H1 (cell line): Measurements from ENCODE around the gene IFNA14. TPM values are rescaled to one million over a fixed set of nuclear protein-coding genes. Genes with fewer than 3 reads are reported as not detected.

Source experiments
- CTCF ChIA-PET: fragments of 300-600 bp; sonication (Branson Sonifier 250); formaldehyde crosslinking; loops from one replicate; lab custom pipeline; 2021; ENCODE audit not compliant: partially characterized antibody; lab: Charles Lee
- POLR2A ChIA-PET: fragments of 300-600 bp; sonication (Branson Sonifier 250); formaldehyde crosslinking; loops from one replicate; lab custom pipeline; 2021; ENCODE audit warnings: inconsistent platforms; ENCODE audit not compliant: partially characterized antibody; lab: Charles Lee
- DNase-seq, 2 experiments: peaks; one replicate each; pipeline versions ENCODE4 v3.0.0 to v3.0.0-alpha.2; 2010 to 2022; ENCODE audit warnings: low spot score in 2 of 2, low read depth in 1 of 2, mixed read lengths in 1 of 2
- FAIRE-seq: peaks from 2 replicates; lab custom pipeline; 2011; peaks lifted over from hg19 to GRCh38; lab: Jason Lieb, UNC
- H2AFZ ChIP-seq: 2 replicates; pipeline ENCODE4 v1.8.1; 2012; ENCODE audit warnings: low read length, inconsistent platforms
- H2AK5ac ChIP-seq: 2 replicates; pipeline ENCODE4 v1.6.1; 2013; ENCODE audit warnings: low read depth, low read length
- H2BK120ac ChIP-seq: replicated peaks from 2 replicates; pipeline ENCODE3; 2013; ENCODE audit warnings: low read depth, low read length, inconsistent platforms
- H2BK12ac ChIP-seq: 2 replicates; pipeline ENCODE4 v1.6.1; 2013; ENCODE audit warnings: low read depth, low read length
- H2BK15ac ChIP-seq: 2 replicates; pipeline ENCODE4 v1.6.1; 2013; ENCODE audit warnings: low read length
- H2BK20ac ChIP-seq: 2 replicates; pipeline ENCODE4 v1.6.1; 2013; ENCODE audit warnings: low read length
- H2BK5ac ChIP-seq: 2 replicates; pipeline ENCODE4 v1.6.1; 2013; ENCODE audit warnings: low read depth, low read length
- H3K14ac ChIP-seq: 2 replicates; pipeline ENCODE4 v1.6.1; 2013; ENCODE audit warnings: inconsistent platforms; ENCODE audit not compliant: insufficient read length
- H3K18ac ChIP-seq: 2 replicates; pipeline ENCODE4 v1.6.1; 2013; ENCODE audit warnings: low read length; ENCODE audit errors: extremely low read depth
- H3K23ac ChIP-seq: 2 replicates; pipeline ENCODE4 v1.6.1; 2013; ENCODE audit warnings: inconsistent platforms; ENCODE audit not compliant: insufficient read length
- H3K23me2 ChIP-seq: 2 replicates; pipeline ENCODE4 v1.6.1; 2013; ENCODE audit warnings: low read depth, low read length
- H3K27ac ChIP-seq: 2 replicates; pipeline ENCODE4 v1.6.1; 2011; ENCODE audit warnings: low read depth, low read length, inconsistent platforms
- H3K27me3 ChIP-seq, 4 experiments: replicated peaks in 1 of 4; 1 replicate in 1 of 4; 2 replicates in 3 of 4; pipeline versions ENCODE4 v1.6.1 to v1.8.1; 2011 to 2013; ENCODE audit warnings: low read length in 3 of 4, mild to moderate bottlenecking in 3 of 4, inconsistent platforms in 2 of 4, mixed read lengths in 2 of 4, moderate library complexity in 1 of 4; ENCODE audit not compliant: control insufficient read depth in 3 of 4, insufficient read depth in 3 of 4; ENCODE audit errors: extremely low read depth in 1 of 4
- H3K36me3 ChIP-seq, 4 experiments: 2 replicates each; pipeline versions ENCODE4 v1.6.1 to v1.8.1; 2011 to 2013; ENCODE audit warnings: mild to moderate bottlenecking in 4 of 4, low read length in 3 of 4, moderate library complexity in 2 of 4, control low read depth in 1 of 4, inconsistent platforms in 1 of 4; ENCODE audit not compliant: insufficient read depth in 4 of 4, control insufficient read depth in 2 of 4
- H3K4ac ChIP-seq: replicated peaks from 2 replicates; pipeline ENCODE3; 2013; ENCODE audit warnings: low read length, low read depth, mixed read lengths, inconsistent platforms; ENCODE audit not compliant: insufficient read length
- H3K4me1 ChIP-seq, 4 experiments: replicated peaks in 1 of 4; 1 replicate in 1 of 4; 2 replicates in 3 of 4; pipeline versions ENCODE4 v1.6.1 to v1.8.1; 2011 to 2013; ENCODE audit warnings: low read length in 3 of 4, inconsistent platforms in 2 of 4, mixed read lengths in 1 of 4; ENCODE audit not compliant: insufficient read depth in 4 of 4, control insufficient read depth in 3 of 4
- H3K4me2 ChIP-seq, 2 experiments: 2 replicates each; pipeline versions ENCODE4 v1.6.1 to v1.8.1; 2011 to 2013; ENCODE audit warnings: low read depth in 2 of 2, low read length in 2 of 2, control low read depth in 1 of 2, inconsistent platforms in 1 of 2, mild to moderate bottlenecking in 1 of 2; ENCODE audit not compliant: insufficient read depth in 1 of 2
- H3K4me3 ChIP-seq, 4 experiments: fragments of 200-600, 300-600 bp in 1 of 4; sonication (generic), shearing (Covaris generic), sonication (Bioruptor Twin) in 1 of 4; 2 replicates each; pipeline versions ENCODE4 v1.5.1 to v1.8.1; 2011 to 2016; ENCODE audit warnings: low read length in 4 of 4, low read depth in 3 of 4, control low read depth in 2 of 4, inconsistent platforms in 2 of 4, mild to moderate bottlenecking in 2 of 4, mixed read lengths in 1 of 4, moderate library complexity in 1 of 4; ENCODE audit not compliant: insufficient read depth in 2 of 4; ENCODE audit errors: extremely low read depth in 1 of 4
- H3K56ac ChIP-seq: replicated peaks from 2 replicates; pipeline ENCODE3; 2013; ENCODE audit warnings: low read depth, mild to moderate bottlenecking, mixed read lengths, low read length, inconsistent platforms; ENCODE audit not compliant: insufficient read length
- H3K79me1 ChIP-seq: 2 replicates; pipeline ENCODE4 v1.6.1; 2013; ENCODE audit warnings: low read depth, low read length, control low read depth
- H3K79me2 ChIP-seq, 2 experiments: 2 replicates each; pipeline versions ENCODE4 v1.6.1 to v1.8.1; 2012 to 2013; ENCODE audit warnings: low read length in 2 of 2, mild to moderate bottlenecking in 2 of 2, inconsistent platforms in 1 of 2; ENCODE audit not compliant: insufficient read depth in 2 of 2, control insufficient read depth in 1 of 2
- H3K9ac ChIP-seq, 4 experiments: replicated peaks in 1 of 4; 1 replicate in 1 of 4; 2 replicates in 3 of 4; pipeline versions ENCODE4 v1.6.1 to v1.8.1; 2011 to 2013; ENCODE audit warnings: low read depth in 3 of 4, low read length in 3 of 4, control low read depth in 2 of 4, mild to moderate bottlenecking in 2 of 4, moderate library complexity in 2 of 4, inconsistent platforms in 1 of 4; ENCODE audit errors: extremely low read depth in 1 of 4
- H3K9me3 ChIP-seq, 2 experiments: 2 replicates each; pipeline versions ENCODE4 v1.6.1 to v1.8.1; 2012 to 2013; ENCODE audit warnings: mild to moderate bottlenecking in 2 of 2, moderate library complexity in 2 of 2, control low read depth in 1 of 2, inconsistent platforms in 1 of 2, low read depth in 1 of 2, low read length in 1 of 2, mixed read lengths in 1 of 2; ENCODE audit not compliant: insufficient read depth in 2 of 2
- H4K20me1 ChIP-seq, 2 experiments: replicated peaks in 1 of 2; 2 replicates each; pipeline versions ENCODE3 to v1.8.1; 2011 to 2013; ENCODE audit warnings: inconsistent platforms in 2 of 2, low read length in 2 of 2, mild to moderate bottlenecking in 1 of 2; ENCODE audit not compliant: insufficient read depth in 2 of 2, control insufficient read depth in 1 of 2
- H4K5ac ChIP-seq: 2 replicates; pipeline ENCODE4 v1.6.1; 2013; ENCODE audit warnings: low read length, low read depth, mixed read lengths, inconsistent platforms; ENCODE audit not compliant: insufficient read length
- H4K8ac ChIP-seq: 2 replicates; pipeline ENCODE4 v1.8.0; 2013; ENCODE audit warnings: mild to moderate bottlenecking, moderate library complexity, low read length, inconsistent platforms; ENCODE audit not compliant: insufficient read depth; ENCODE audit errors: extremely low read depth
- H4K91ac ChIP-seq: replicated peaks from 2 replicates; pipeline ENCODE3; 2013; ENCODE audit warnings: low read length, mixed read lengths, inconsistent platforms; ENCODE audit not compliant: insufficient read length
- GABPA ChIP-seq: IDR thresholded peaks from 2 replicates; pipeline ENCODE4 v1.6.1; 2011; ENCODE audit warnings: mild to moderate bottlenecking, low read length, moderate library complexity, borderline replicate concordance; ENCODE audit not compliant: insufficient read depth
- GTF2F1 ChIP-seq: IDR thresholded peaks from 2 replicates; pipeline ENCODE4 v1.6.1; 2012; ENCODE audit warnings: low read depth, low read length, improper control_type of control experiment, borderline replicate concordance
- KDM4A ChIP-seq: IDR thresholded peaks from one replicate; pipeline ENCODE4 v1.7.1; 2012; ENCODE audit warnings: low read depth, mild to moderate bottlenecking, moderate library complexity, low read length, inconsistent platforms; ENCODE audit not compliant: severe bottlenecking
- POLR2AphosphoS5 ChIP-seq: IDR thresholded peaks from 2 replicates; pipeline ENCODE4 v1.6.1; 2011; ENCODE audit warnings: low read depth, low read length
- POU5F1 ChIP-seq: IDR thresholded peaks from 2 replicates; pipeline ENCODE4 v1.6.1; 2011; ENCODE audit warnings: low read depth, mild to moderate bottlenecking, low read length, moderate library complexity
- RNF2 ChIP-seq: fragments of 200-900, 300-1000 bp; sonication (generic); IDR thresholded peaks from 2 replicates; pipeline ENCODE4 v1.7.1; 2016; ENCODE audit warnings: borderline replicate concordance, low read depth, mild to moderate bottlenecking, antibody characterized with exemption, low read length; ENCODE audit not compliant: poor library complexity, severe bottlenecking; ENCODE audit errors: missing control alignments
- SIRT6 ChIP-seq: IDR thresholded peaks from one replicate; pipeline ENCODE4 v1.7.1; 2012; ENCODE audit warnings: low read length, inconsistent platforms
- SP1 ChIP-seq: IDR thresholded peaks from 2 replicates; pipeline ENCODE4 v1.6.1; 2011; ENCODE audit warnings: low read depth, low read length
- SRF ChIP-seq: IDR thresholded peaks from 2 replicates; pipeline ENCODE4 v1.6.1; 2011; ENCODE audit warnings: mild to moderate bottlenecking, low read depth, low read length, moderate library complexity
- TEAD4 ChIP-seq: IDR thresholded peaks from 2 replicates; pipeline ENCODE4 v1.6.1; 2012; ENCODE audit warnings: low read depth, low read length, inconsistent platforms, mixed read lengths
- YY1 ChIP-seq: IDR thresholded peaks from 2 replicates; pipeline ENCODE4 v1.6.1; 2011; ENCODE audit warnings: low read depth, mild to moderate bottlenecking, low read length
- WGBS, 2 experiments: shearing (Covaris generic) in 1 of 2; methylation state at CpG; one replicate each; pipeline versions ENCODE4 v1.1.6 to v1.1.7; 2013 to 2015; ENCODE audit warnings: low lambda C conversion rate in 2 of 2, mixed read lengths in 2 of 2, inconsistent platforms in 1 of 2, low coverage in 1 of 2, missing lambda C conversion rate in 1 of 2; ENCODE audit not compliant: insufficient replicate concordance in 2 of 2, insufficient coverage in 1 of 2, insufficient read length in 1 of 2; ENCODE audit errors: extremely low coverage in 1 of 2, missing lambda C conversion rate in 1 of 2; 5-methylcytosine and 5-hydroxymethylcytosine counted together
- polyA plus RNA-seq, 7 experiments: library from polyadenylated mRNA; depleted of rRNA in 3 of 7; stranded (reverse) in 5 of 7; unstranded in 2 of 7; fragments of >200 nt in 5 of 7; fragments of 200-250 nt in 2 of 7; gene quantifications; 1 replicate in 5 of 7; 2 replicates in 1 of 7; 4 replicates in 1 of 7; pipeline versions ENCODE4 v1.2.1 to v1.2.3, GENCODE V29; 2011 to 2013; ENCODE audit warnings: missing spikeins in 2 of 7, mixed read lengths in 2 of 7
- total RNA-seq: library from RNA; stranded (reverse); fragmentation: NEBNext Ultra II Directional; extraction: Animal tissue kit (Norgen Biotek cat#: 25700); gene quantifications from 2 replicates; pipeline ENCODE4 v1.2.1, GENCODE V29; 2021
- TF ChIP-seq, protein P1 (sequence below): IDR thresholded peaks from 2 replicates; pipeline ENCODE4 v1.6.1; 2012; ENCODE audit warnings: inconsistent platforms
- TF ChIP-seq, protein P2 (sequence below): IDR thresholded peaks from 2 replicates; pipeline ENCODE4 v1.6.1; 2011; ENCODE audit warnings: low read length, improper control_type of control experiment

The IFNA14 gene
- total and polyA plus RNA-seq, 2 of the 8 experiments (the other 6 are each of a cell fraction or from before 2014, with no cell fraction given), result not detected

DNA sequence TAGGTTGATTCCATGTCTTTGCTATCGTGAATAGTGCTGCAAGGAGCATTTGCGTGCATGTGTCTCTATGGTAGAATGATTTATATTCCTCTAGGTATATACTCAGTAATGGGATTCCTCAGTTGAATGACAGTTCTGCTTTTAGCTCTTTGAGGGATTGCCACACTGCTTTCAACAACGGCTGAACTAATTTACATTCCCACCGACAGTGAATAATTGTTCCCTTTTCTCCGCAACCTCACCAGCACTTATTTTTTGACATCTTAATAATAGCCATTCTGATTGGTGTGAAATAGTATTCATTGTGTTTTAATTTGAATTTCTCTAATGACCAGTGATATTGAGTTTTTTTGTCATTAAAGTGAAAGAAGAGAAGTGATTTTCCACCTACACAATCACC is 46.9 kb upstream of the IFNA14 start:
- DNase-seq (no peak), FAIRE-seq (no peak)
- no peak overlapping the region for H4K91ac ChIP-seq
- H3K79me1 ChIP-seq, result no peaks in the 10 kb centered on the region
- ChIA-PET CTCF (no interaction called here), POLR2A (no interaction called here)
- no peaks in the 10 kb centered on the region for H3K23me2 ChIP-seq
- no peak overlapping the region for H3K56ac ChIP-seq
- H3K9me3 ChIP-seq, result no peaks in the 10 kb centered on the region
- H3K18ac ChIP-seq, result no peak overlapping the region
- 86% methylated on average over 5 of the region's 5 CpGs; no CpG with 5 or more reads in 1 of the 2 experiments for WGBS, 2 experiments
- no peak overlapping the region for H3K14ac ChIP-seq
- H3K4me1 ChIP-seq, result no peaks in the 10 kb centered on the region
- H3K36me3 ChIP-seq, result no peaks in the 10 kb centered on the region
- no peak overlapping the region for H2BK20ac ChIP-seq
- no peaks in the 10 kb centered on the region; a peak in 1 of 7 replicates for H3K27me3 ChIP-seq
- no peak overlapping the region for H2BK12ac ChIP-seq
- no peaks in the 10 kb centered on the region for H4K20me1 ChIP-seq
- H3K79me2 ChIP-seq, result no peaks in the 10 kb centered on the region
- H3K4ac ChIP-seq, result no peak overlapping the region
- no peak overlapping the region for H4K8ac ChIP-seq
- H2BK120ac ChIP-seq, result no peak overlapping the region
- H2BK5ac ChIP-seq, result no peak overlapping the region
- no peak overlapping the region for H4K5ac ChIP-seq
- no peak overlapping the region for H3K4me2 ChIP-seq
- no peak overlapping the region for H3K4me3 ChIP-seq
- H3K23ac ChIP-seq, result no peak overlapping the region
- no peak overlapping the region for H3K27ac ChIP-seq
- H2AK5ac ChIP-seq, result no peak overlapping the region
- no peak overlapping the region for H2AFZ ChIP-seq
- no peak overlapping the region for H2BK15ac ChIP-seq
- H3K9ac ChIP-seq, result no peak overlapping the region
- TF ChIP-seq TEAD4 (no peak), POU5F1 (no peak), YY1 (no peak), RNF2 (no peak), POLR2AphosphoS5 (no peak), SRF (no peak), GABPA (no peak), SP1 (no peak), KDM4A (no peak), SIRT6 (no peak), GTF2F1 (no peak)
- TF ChIP-seq, protein P1, sequence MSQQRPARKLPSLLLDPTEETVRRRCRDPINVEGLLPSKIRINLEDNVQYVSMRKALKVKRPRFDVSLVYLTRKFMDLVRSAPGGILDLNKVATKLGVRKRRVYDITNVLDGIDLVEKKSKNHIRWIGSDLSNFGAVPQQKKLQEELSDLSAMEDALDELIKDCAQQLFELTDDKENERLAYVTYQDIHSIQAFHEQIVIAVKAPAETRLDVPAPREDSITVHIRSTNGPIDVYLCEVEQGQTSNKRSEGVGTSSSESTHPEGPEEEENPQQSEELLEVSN, result no peak
- TF ChIP-seq, protein P2, sequence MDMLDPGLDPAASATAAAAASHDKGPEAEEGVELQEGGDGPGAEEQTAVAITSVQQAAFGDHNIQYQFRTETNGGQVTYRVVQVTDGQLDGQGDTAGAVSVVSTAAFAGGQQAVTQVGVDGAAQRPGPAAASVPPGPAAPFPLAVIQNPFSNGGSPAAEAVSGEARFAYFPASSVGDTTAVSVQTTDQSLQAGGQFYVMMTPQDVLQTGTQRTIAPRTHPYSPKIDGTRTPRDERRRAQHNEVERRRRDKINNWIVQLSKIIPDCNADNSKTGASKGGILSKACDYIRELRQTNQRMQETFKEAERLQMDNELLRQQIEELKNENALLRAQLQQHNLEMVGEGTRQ, result no peak
